MM.1S (cell line): ENCODE measurements around the gene DIS3L2.

Source experiments
- EZH2 ChIP-seq: fragments of 300-600 bp; sonication (generic); optimal IDR thresholded peaks from 2 replicates; pipeline ENCODE3; 2017; ENCODE audit warnings: low read depth, mild to moderate bottlenecking, antibody characterized with exemption, low read length, mixed read lengths
- EZH2phosphoT487 ChIP-seq: fragments of 300-600 bp; sonication (generic); IDR thresholded peaks from 2 replicates; pipeline ENCODE4 v1.6.1; 2018; ENCODE audit warnings: antibody characterized with exemption, low read length
- TF ChIP-seq, protein P1 (sequence below): fragments of 300-600 bp; sonication (generic); IDR thresholded peaks from 2 replicates; pipeline ENCODE4 v1.5.1; 2016; ENCODE audit warnings: antibody characterized with exemption, low read length, mixed read lengths

DNA sequence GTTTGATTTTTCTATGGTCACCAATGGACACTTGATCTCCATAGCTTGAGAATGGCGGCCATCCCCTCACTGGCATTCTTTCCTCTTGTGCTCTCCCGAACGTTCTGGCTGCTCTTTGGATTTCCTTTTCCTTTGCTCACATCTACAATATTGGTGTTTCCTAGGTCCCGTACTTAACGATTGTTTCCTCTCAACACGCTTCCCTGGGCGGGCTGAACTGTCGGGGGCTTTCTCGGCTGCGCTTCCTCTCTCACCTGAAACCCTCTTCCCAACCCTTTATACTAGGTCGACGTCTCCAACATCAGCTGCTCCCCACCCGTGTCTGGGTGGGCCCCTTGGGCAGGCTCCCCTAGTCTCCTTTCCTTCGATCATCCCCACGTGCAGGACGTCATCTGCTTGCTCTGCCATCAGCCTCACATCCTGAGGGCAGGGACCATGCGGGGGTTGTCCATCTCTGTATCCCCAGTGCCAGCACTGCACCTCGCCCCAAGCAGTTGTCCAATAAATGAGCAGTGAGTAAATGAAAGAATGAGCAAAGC, 634 bp upstream of the DIS3L2 start:
- TF ChIP-seq, protein P1, sequence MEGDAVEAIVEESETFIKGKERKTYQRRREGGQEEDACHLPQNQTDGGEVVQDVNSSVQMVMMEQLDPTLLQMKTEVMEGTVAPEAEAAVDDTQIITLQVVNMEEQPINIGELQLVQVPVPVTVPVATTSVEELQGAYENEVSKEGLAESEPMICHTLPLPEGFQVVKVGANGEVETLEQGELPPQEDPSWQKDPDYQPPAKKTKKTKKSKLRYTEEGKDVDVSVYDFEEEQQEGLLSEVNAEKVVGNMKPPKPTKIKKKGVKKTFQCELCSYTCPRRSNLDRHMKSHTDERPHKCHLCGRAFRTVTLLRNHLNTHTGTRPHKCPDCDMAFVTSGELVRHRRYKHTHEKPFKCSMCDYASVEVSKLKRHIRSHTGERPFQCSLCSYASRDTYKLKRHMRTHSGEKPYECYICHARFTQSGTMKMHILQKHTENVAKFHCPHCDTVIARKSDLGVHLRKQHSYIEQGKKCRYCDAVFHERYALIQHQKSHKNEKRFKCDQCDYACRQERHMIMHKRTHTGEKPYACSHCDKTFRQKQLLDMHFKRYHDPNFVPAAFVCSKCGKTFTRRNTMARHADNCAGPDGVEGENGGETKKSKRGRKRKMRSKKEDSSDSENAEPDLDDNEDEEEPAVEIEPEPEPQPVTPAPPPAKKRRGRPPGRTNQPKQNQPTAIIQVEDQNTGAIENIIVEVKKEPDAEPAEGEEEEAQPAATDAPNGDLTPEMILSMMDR: no peak
- TF ChIP-seq EZH2 (no peak), EZH2phosphoT487 (no peak)
